Stimulated activated effector memory CD8-positive, alpha-beta T cell treated with anti-CD3 and anti-CD28 coated beads, Interleukin-12 subunit alpha, Interleukin-12 subunit beta, amount 100 ng/mL, for 72 hours (primary cell): ENCODE measurements around the gene BMP4.

Experiments used
- ATAC-seq: fragments of 150-1000 bp; cut with Tn5 transposase; 2 replicates; pipeline ENCODE4 v1.10.0; 2021
- DNase-seq, 2 donors: peaks; one replicate each; pipeline ENCODE4 v3.0.0; 2021 to 2022; ENCODE audit warnings: low spot score in 2 of 2
- H3K27ac Mint-ChIP-seq: one replicate; pipeline ENCODE4 v1.8.0; 2022; ENCODE audit warnings: mild to moderate bottlenecking, mixed read lengths
- H3K36me3 Mint-ChIP-seq: one replicate; pipeline ENCODE4 v1.8.0; 2022; ENCODE audit warnings: mild to moderate bottlenecking, mixed read lengths
- H3K4me1 Mint-ChIP-seq: one replicate; pipeline ENCODE4 v1.8.0; 2022; ENCODE audit warnings: mixed read lengths
- H3K4me3 Mint-ChIP-seq: one replicate; pipeline ENCODE4 v1.8.0; 2022; ENCODE audit warnings: mild to moderate bottlenecking, mixed read lengths
- H3K9me3 Mint-ChIP-seq: one replicate; pipeline ENCODE4 v1.8.0; 2022; ENCODE audit warnings: mixed read lengths

BMP4 gene

GRCh38 chr14:53979113-53979681 lies 22.6 kb upstream of the BMP4 start:
- H3K4me1 Mint-ChIP-seq, result no peaks in the 10 kb centered on the region
- no peaks in the 10 kb centered on the region for H3K36me3 Mint-ChIP-seq
- H3K9me3 Mint-ChIP-seq, result peaks cover 3% of the 10 kb centered on the region
- no peak overlapping the region for H3K27ac Mint-ChIP-seq
- DNase-seq (no peak), ATAC-seq (no peak)
- no peak overlapping the region for H3K4me3 Mint-ChIP-seq

GRCh38 chr14:53978194-53978593 lies 21.6 kb upstream of the BMP4 start:
- ATAC-seq, result no peak

GRCh38 chr14:53975444-53975843 lies 18.8 kb upstream of the BMP4 start:
- H3K27ac Mint-ChIP-seq, result no peak overlapping the region

More at GRCh38 chr14:53978194-53978593, 21.6 kb upstream of the BMP4 start:
- DNase-seq, result no peak
- Mint-ChIP-seq H3K9me3 (no peaks in the 10 kb centered on the region), H3K36me3 (no peaks in the 10 kb centered on the region), H3K4me1 (no peaks in the 10 kb centered on the region), H3K27ac (no peak overlapping the region), H3K4me3 (no peak overlapping the region)

GRCh38 chr14:53971521-53971920 lies 14.9 kb upstream of the BMP4 start:
- no peaks in the 10 kb centered on the region for H3K4me1 Mint-ChIP-seq
- no peaks in the 10 kb centered on the region for H3K9me3 Mint-ChIP-seq
- H3K4me3 Mint-ChIP-seq, result no peak overlapping the region
- DNase-seq (no peak), ATAC-seq (no peak)
- no peaks in the 10 kb centered on the region for H3K36me3 Mint-ChIP-seq
- H3K27ac Mint-ChIP-seq, result no peak overlapping the region

More at GRCh38 chr14:53975444-53975843, 18.8 kb upstream of the BMP4 start:
- H3K4me1 Mint-ChIP-seq, result no peaks in the 10 kb centered on the region
- ATAC-seq, result no peak
- no peaks in the 10 kb centered on the region for H3K9me3 Mint-ChIP-seq
- no peak overlapping the region for H3K4me3 Mint-ChIP-seq
- DNase-seq, result no peak
- H3K36me3 Mint-ChIP-seq, result no peaks in the 10 kb centered on the region

GRCh38 chr14:53969326-53969725 lies 12.7 kb upstream of the BMP4 start:
- no peaks in the 10 kb centered on the region for H3K4me1 Mint-ChIP-seq

GRCh38 chr14:53968726-53969125 lies 12.1 kb upstream of the BMP4 start:
- Mint-ChIP-seq H3K27ac (no peak overlapping the region), H3K36me3 (no peaks in the 10 kb centered on the region), H3K9me3 (no peaks in the 10 kb centered on the region), H3K4me3 (no peak overlapping the region), H3K4me1 (no peaks in the 10 kb centered on the region)
- no peak for ATAC-seq
- DNase-seq, result no peak

More at GRCh38 chr14:53969326-53969725, 12.7 kb upstream of the BMP4 start:
- Mint-ChIP-seq H3K4me3 (no peak overlapping the region), H3K27ac (no peak overlapping the region), H3K36me3 (no peaks in the 10 kb centered on the region), H3K9me3 (no peaks in the 10 kb centered on the region)
- ATAC-seq, result no peak
- DNase-seq, result no peak

- Mint-ChIP-seq H3K4me1 (no peaks in the 10 kb centered on the region), H3K36me3 (no peaks in the 10 kb centered on the region), H3K4me3 (no peak overlapping the region), H3K9me3 (peaks cover 2% of the 10 kb centered on the region), H3K27ac (no peak overlapping the region)
- ATAC-seq (no peak), DNase-seq (no peak)
Measured at GRCh38 chr14:53967606-53968005, 11.0 kb upstream of the BMP4 start.

- Mint-ChIP-seq H3K36me3 (no peaks in the 10 kb centered on the region), H3K4me1 (no peaks in the 10 kb centered on the region), H3K9me3 (peaks cover 2% of the 10 kb centered on the region), H3K4me3 (no peak overlapping the region), H3K27ac (no peak overlapping the region)
- ATAC-seq, result no peak
- DNase-seq, result no peak
Measured at GRCh38 chr14:53964249-53964648, 7.6 kb upstream of the BMP4 start.

- Mint-ChIP-seq H3K4me1 (no peaks in the 10 kb centered on the region), H3K9me3 (peaks cover 2% of the 10 kb centered on the region), H3K27ac (no peak overlapping the region), H3K36me3 (no peaks in the 10 kb centered on the region), H3K4me3 (no peak overlapping the region)
- no peak for ATAC-seq
- DNase-seq, result no peak
Measured at GRCh38 chr14:53963320-53964227, 6.9 kb upstream of the BMP4 start.

GRCh38 chr14:53962953-53963319 lies 6.3 kb upstream of the BMP4 start:
- peaks cover 2% of the 10 kb centered on the region for H3K9me3 Mint-ChIP-seq

GRCh38 chr14:53958628-53959027 lies 2.0 kb upstream of the BMP4 start:
- no peak overlapping the region for H3K4me3 Mint-ChIP-seq
- peaks cover 2% of the 10 kb centered on the region for H3K9me3 Mint-ChIP-seq
- H3K36me3 Mint-ChIP-seq, result peaks cover 5% of the 10 kb centered on the region
- peaks cover 13% of the 10 kb centered on the region for H3K4me1 Mint-ChIP-seq
- no peak overlapping the region for H3K27ac Mint-ChIP-seq
- DNase-seq, result no peak
- ATAC-seq, result no peak

More at GRCh38 chr14:53962953-53963319, 6.3 kb upstream of the BMP4 start:
- no peaks in the 10 kb centered on the region for H3K4me1 Mint-ChIP-seq
- no peak overlapping the region for H3K27ac Mint-ChIP-seq
- no peak for DNase-seq
- ATAC-seq, result no peak
- H3K36me3 Mint-ChIP-seq, result no peaks in the 10 kb centered on the region
- no peak overlapping the region for H3K4me3 Mint-ChIP-seq

- ATAC-seq, result no peak
- H3K4me1 Mint-ChIP-seq, result peaks cover 19% of the 10 kb centered on the region
- DNase-seq, result no peak
- H3K27ac Mint-ChIP-seq, result no peak overlapping the region
- no peaks in the 10 kb centered on the region for H3K9me3 Mint-ChIP-seq
- peaks cover 6% of the 10 kb centered on the region for H3K36me3 Mint-ChIP-seq
- peak overlapping the region; percentile 57 for H3K4me3 Mint-ChIP-seq
Measured at GRCh38 chr14:53957739-53958138, 1.1 kb upstream of the BMP4 start.

GRCh38 chr14:53955671-53956426 lies 776 bp downstream of the BMP4 start:
- Mint-ChIP-seq H3K27ac (no peak overlapping the region), H3K9me3 (no peaks in the 10 kb centered on the region), H3K4me3 (peak overlapping the region; percentile 57), H3K36me3 (peaks cover 6% of the 10 kb centered on the region), H3K4me1 (peaks cover 21% of the 10 kb centered on the region)
- DNase-seq (no peak), ATAC-seq (no peak)

- H3K9me3 Mint-ChIP-seq, result no peaks in the 10 kb centered on the region
- H3K4me3 Mint-ChIP-seq, result peak overlapping the region; percentile 57
- no peak for DNase-seq
- H3K27ac Mint-ChIP-seq, result no peak overlapping the region
- peaks cover 6% of the 10 kb centered on the region for H3K36me3 Mint-ChIP-seq
- H3K4me1 Mint-ChIP-seq, result peaks cover 21% of the 10 kb centered on the region
- ATAC-seq, result no peak
Measured at GRCh38 chr14:53955229-53955556, 1.4 kb downstream of the BMP4 start.

- peaks cover 6% of the 10 kb centered on the region for H3K36me3 Mint-ChIP-seq
- ATAC-seq (no peak), DNase-seq (no peak)
- peaks cover 21% of the 10 kb centered on the region for H3K4me1 Mint-ChIP-seq
- H3K9me3 Mint-ChIP-seq, result no peaks in the 10 kb centered on the region
- H3K4me3 Mint-ChIP-seq, result peak overlapping the region; percentile 57
- no peak overlapping the region for H3K27ac Mint-ChIP-seq
Measured at GRCh38 chr14:53954551-53955228, 1.9 kb downstream of the BMP4 start.
